GM21423 (cell line): ENCODE data around the gene TAOK1.
"Not testable (repeated sequence)": the region's sequence is repeated elsewhere in the genome, so short reads cannot be mapped to it uniquely, and the experiment has no call there.

Experiments used
- ATAC-seq: cut with Tn5 transposase; IDR thresholded peaks from one replicate; pipeline ENCODE4 v1.9.1; 2021; ENCODE audit warnings: mild to moderate bottlenecking, moderate library complexity; ENCODE audit not compliant: unreplicated experiment

Gene TAOK1

GRCh38 chr17:29389982-29390850, at the start of gene TAOK1:
Gene TAOK1, plus strand, starts transcription at chr17:29390363. Its CDS starts 61,186 bp downstream, at chr17:29451549.
- peak; percentile 85 for ATAC-seq

GRCh38 chr17:29341726-29342125, 48.4 kb upstream of the TAOK1 start:
- no peak for ATAC-seq

GRCh38 chr17:29342158-29342765, 47.9 kb upstream of the TAOK1 start:
- ATAC-seq = no peak

- no peak for ATAC-seq
Observed at GRCh38 chr17:29344201-29344856, 45.8 kb upstream of the TAOK1 start.

- no peak for ATAC-seq
Observed at GRCh38 chr17:29345066-29345465, 45.1 kb upstream of the TAOK1 start.

- ATAC-seq = not testable (repeated sequence)
Observed at GRCh38 chr17:29345470-29345869, 44.7 kb upstream of the TAOK1 start.

GRCh38 chr17:29346462-29346861, 43.7 kb upstream of the TAOK1 start:
- no peak for ATAC-seq

- ATAC-seq = no peak
Observed at GRCh38 chr17:29347831-29348629, 42.1 kb upstream of the TAOK1 start.

- ATAC-seq = no peak
Observed at GRCh38 chr17:29349409-29349808, 40.8 kb upstream of the TAOK1 start.

GRCh38 chr17:29352146-29352545, 38.0 kb upstream of the TAOK1 start:
- ATAC-seq = no peak

- ATAC-seq = no peak
Observed at GRCh38 chr17:29357232-29357631, 32.9 kb upstream of the TAOK1 start.

GRCh38 chr17:29357821-29358232, 32.3 kb upstream of the TAOK1 start:
- no peak for ATAC-seq

- no peak for ATAC-seq
Observed at GRCh38 chr17:29358416-29358815, 31.7 kb upstream of the TAOK1 start.

- no peak for ATAC-seq
Observed at GRCh38 chr17:29359777-29360176, 30.4 kb upstream of the TAOK1 start.

- no peak for ATAC-seq
Observed at GRCh38 chr17:29363716-29364115, 26.4 kb upstream of the TAOK1 start.

- no peak for ATAC-seq
Observed at GRCh38 chr17:29364691-29365090, 25.5 kb upstream of the TAOK1 start.

GRCh38 chr17:29368161-29368560, 22.0 kb upstream of the TAOK1 start:
- ATAC-seq = no peak

GRCh38 chr17:29368926-29369325, 21.2 kb upstream of the TAOK1 start:
- ATAC-seq = no peak

GRCh38 chr17:29369831-29370735, 20.1 kb upstream of the TAOK1 start:
- ATAC-seq = no peak
